K562 (cell line): ENCODE results near the gene CTTNBP2. TPM values are rescaled to one million over a fixed set of nuclear protein-coding genes. Genes with fewer than 3 reads are reported as not detected.

ENCODE experiments used
- HNRNPL ChIP-seq: fragments of 200-400 bp; formaldehyde crosslinking; IDR thresholded peaks from 2 replicates; pipeline ENCODE4 v1.6.1; 2017; ENCODE audit warnings: low read depth, mild to moderate bottlenecking, low read length
- IRF9 ChIP-seq: fragments of 450-650 bp; IDR thresholded peaks from 2 replicates; pipeline ENCODE4 v1.6.1; 2016; ENCODE audit warnings: missing biosample characterization, missing genetic modification characterization
- XRCC4 ChIP-seq: IDR thresholded peaks from one replicate; pipeline ENCODE4 v1.6.1; 2011; ENCODE audit not compliant: insufficient read depth, insufficient read length; ENCODE audit errors: extremely low read depth
- ZKSCAN3 ChIP-seq: fragments of 250-450 bp; sonication (Bioruptor Pico); IDR thresholded peaks from 2 replicates; pipeline ENCODE4 v1.4.0; 2020
- polyA plus RNA-seq, 8 experiments: library from polyadenylated mRNA; depleted of rRNA in 4 of 8; stranded (reverse) in 5 of 8; unstranded in 3 of 8; fragments of >200 nt; fragmentation: Nextera tagmentation in 2 of 8; fragmentation: Illumina TruSeq in 1 of 8; extraction: Ambion mirVana in 2 of 8; extraction: Trizol in 1 of 8; gene quantifications; 2 replicates each; pipeline versions ENCODE4 v1.2.1 to v1.2.3, GENCODE V29; 2011 to 2014; ENCODE audit warnings: inconsistent platforms in 1 of 8, missing spikeins in 1 of 8
- total RNA-seq, 7 experiments: library from RNA; depleted of rRNA in 6 of 7; stranded (reverse); fragments of >200 nt in 6 of 7; fragmentation: Illumina TruSeq in 2 of 7; extraction: Trizol in 2 of 7; gene quantifications; 2 replicates each; pipeline versions ENCODE4 v1.2.1 to v1.2.3, GENCODE V29; 2011 to 2021; ENCODE audit warnings: low replicate concordance in 1 of 7
- TF ChIP-seq, protein P1 (sequence below): fragments of 450-650 bp; formaldehyde crosslinking; IDR thresholded peaks from 2 replicates; pipeline ENCODE4 v1.4.0; 2022; ENCODE audit warnings: mild to moderate bottlenecking, moderate library complexity
- TF ChIP-seq, protein P2 (sequence below): sonication (generic); formaldehyde crosslinking; IDR thresholded peaks from 2 replicates; pipeline ENCODE4 v1.8.0; 2022; ENCODE audit warnings: mild to moderate bottlenecking, missing genetic modification reagents
- TF ChIP-seq, protein P3 (sequence below): sonication (generic); formaldehyde crosslinking; IDR thresholded peaks from 2 replicates; pipeline ENCODE4 v1.8.0; 2023; ENCODE audit warnings: missing genetic modification reagents, mild to moderate bottlenecking, borderline replicate concordance

Gene CTTNBP2
- total and polyA plus RNA-seq, 9 of the 15 experiments (the other 6 are each of a cell fraction or from before 2014, with no cell fraction given) = 0.05 TPM; not detected in 8

GRCh38 chr7:117825132-117825531, 48.1 kb downstream of the CTTNBP2 start (continued):
- TF ChIP-seq, protein P1, sequence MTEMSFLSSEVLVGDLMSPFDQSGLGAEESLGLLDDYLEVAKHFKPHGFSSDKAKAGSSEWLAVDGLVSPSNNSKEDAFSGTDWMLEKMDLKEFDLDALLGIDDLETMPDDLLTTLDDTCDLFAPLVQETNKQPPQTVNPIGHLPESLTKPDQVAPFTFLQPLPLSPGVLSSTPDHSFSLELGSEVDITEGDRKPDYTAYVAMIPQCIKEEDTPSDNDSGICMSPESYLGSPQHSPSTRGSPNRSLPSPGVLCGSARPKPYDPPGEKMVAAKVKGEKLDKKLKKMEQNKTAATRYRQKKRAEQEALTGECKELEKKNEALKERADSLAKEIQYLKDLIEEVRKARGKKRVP (CRISPR knock-in tag) = no peak
- no peak for TF ChIP-seq ZKSCAN3 (CRISPR knock-in tag)
- TF ChIP-seq, protein P2, sequence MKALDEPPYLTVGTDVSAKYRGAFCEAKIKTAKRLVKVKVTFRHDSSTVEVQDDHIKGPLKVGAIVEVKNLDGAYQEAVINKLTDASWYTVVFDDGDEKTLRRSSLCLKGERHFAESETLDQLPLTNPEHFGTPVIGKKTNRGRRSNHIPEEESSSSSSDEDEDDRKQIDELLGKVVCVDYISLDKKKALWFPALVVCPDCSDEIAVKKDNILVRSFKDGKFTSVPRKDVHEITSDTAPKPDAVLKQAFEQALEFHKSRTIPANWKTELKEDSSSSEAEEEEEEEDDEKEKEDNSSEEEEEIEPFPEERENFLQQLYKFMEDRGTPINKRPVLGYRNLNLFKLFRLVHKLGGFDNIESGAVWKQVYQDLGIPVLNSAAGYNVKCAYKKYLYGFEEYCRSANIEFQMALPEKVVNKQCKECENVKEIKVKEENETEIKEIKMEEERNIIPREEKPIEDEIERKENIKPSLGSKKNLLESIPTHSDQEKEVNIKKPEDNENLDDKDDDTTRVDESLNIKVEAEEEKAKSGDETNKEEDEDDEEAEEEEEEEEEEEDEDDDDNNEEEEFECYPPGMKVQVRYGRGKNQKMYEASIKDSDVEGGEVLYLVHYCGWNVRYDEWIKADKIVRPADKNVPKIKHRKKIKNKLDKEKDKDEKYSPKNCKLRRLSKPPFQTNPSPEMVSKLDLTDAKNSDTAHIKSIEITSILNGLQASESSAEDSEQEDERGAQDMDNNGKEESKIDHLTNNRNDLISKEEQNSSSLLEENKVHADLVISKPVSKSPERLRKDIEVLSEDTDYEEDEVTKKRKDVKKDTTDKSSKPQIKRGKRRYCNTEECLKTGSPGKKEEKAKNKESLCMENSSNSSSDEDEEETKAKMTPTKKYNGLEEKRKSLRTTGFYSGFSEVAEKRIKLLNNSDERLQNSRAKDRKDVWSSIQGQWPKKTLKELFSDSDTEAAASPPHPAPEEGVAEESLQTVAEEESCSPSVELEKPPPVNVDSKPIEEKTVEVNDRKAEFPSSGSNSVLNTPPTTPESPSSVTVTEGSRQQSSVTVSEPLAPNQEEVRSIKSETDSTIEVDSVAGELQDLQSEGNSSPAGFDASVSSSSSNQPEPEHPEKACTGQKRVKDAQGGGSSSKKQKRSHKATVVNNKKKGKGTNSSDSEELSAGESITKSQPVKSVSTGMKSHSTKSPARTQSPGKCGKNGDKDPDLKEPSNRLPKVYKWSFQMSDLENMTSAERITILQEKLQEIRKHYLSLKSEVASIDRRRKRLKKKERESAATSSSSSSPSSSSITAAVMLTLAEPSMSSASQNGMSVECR (CRISPR knock-in tag) = no peak
- no peak for TF ChIP-seq HNRNPL
- TF ChIP-seq, protein P3, sequence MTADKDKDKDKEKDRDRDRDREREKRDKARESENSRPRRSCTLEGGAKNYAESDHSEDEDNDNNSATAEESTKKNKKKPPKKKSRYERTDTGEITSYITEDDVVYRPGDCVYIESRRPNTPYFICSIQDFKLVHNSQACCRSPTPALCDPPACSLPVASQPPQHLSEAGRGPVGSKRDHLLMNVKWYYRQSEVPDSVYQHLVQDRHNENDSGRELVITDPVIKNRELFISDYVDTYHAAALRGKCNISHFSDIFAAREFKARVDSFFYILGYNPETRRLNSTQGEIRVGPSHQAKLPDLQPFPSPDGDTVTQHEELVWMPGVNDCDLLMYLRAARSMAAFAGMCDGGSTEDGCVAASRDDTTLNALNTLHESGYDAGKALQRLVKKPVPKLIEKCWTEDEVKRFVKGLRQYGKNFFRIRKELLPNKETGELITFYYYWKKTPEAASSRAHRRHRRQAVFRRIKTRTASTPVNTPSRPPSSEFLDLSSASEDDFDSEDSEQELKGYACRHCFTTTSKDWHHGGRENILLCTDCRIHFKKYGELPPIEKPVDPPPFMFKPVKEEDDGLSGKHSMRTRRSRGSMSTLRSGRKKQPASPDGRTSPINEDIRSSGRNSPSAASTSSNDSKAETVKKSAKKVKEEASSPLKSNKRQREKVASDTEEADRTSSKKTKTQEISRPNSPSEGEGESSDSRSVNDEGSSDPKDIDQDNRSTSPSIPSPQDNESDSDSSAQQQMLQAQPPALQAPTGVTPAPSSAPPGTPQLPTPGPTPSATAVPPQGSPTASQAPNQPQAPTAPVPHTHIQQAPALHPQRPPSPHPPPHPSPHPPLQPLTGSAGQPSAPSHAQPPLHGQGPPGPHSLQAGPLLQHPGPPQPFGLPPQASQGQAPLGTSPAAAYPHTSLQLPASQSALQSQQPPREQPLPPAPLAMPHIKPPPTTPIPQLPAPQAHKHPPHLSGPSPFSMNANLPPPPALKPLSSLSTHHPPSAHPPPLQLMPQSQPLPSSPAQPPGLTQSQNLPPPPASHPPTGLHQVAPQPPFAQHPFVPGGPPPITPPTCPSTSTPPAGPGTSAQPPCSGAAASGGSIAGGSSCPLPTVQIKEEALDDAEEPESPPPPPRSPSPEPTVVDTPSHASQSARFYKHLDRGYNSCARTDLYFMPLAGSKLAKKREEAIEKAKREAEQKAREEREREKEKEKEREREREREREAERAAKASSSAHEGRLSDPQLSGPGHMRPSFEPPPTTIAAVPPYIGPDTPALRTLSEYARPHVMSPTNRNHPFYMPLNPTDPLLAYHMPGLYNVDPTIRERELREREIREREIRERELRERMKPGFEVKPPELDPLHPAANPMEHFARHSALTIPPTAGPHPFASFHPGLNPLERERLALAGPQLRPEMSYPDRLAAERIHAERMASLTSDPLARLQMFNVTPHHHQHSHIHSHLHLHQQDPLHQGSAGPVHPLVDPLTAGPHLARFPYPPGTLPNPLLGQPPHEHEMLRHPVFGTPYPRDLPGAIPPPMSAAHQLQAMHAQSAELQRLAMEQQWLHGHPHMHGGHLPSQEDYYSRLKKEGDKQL (CRISPR knock-in tag) = no peak
- no peak for TF ChIP-seq XRCC4
- no peak for TF ChIP-seq IRF9 (tag)
